LNCaP clone FGC (cell line): ENCODE measurements around the gene HPCAL1.

Source experiments
- DNase-seq: peaks from one replicate; pipeline ENCODE4 v3.0.0-alpha.2; 2011; ENCODE audit warnings: low read depth
- H3K4me3 ChIP-seq: 2 replicates; pipeline ENCODE4 v1.5.1; 2011; ENCODE audit warnings: mild to moderate bottlenecking, low read depth, low read length, control low read depth
- TF ChIP-seq, protein P1 (sequence below): IDR thresholded peaks from 2 replicates; pipeline ENCODE4 v1.5.1; 2012; ENCODE audit warnings: mild to moderate bottlenecking; ENCODE audit not compliant: control insufficient read depth, insufficient read depth; ENCODE audit errors: extremely low read depth

The HPCAL1 gene

DNA sequence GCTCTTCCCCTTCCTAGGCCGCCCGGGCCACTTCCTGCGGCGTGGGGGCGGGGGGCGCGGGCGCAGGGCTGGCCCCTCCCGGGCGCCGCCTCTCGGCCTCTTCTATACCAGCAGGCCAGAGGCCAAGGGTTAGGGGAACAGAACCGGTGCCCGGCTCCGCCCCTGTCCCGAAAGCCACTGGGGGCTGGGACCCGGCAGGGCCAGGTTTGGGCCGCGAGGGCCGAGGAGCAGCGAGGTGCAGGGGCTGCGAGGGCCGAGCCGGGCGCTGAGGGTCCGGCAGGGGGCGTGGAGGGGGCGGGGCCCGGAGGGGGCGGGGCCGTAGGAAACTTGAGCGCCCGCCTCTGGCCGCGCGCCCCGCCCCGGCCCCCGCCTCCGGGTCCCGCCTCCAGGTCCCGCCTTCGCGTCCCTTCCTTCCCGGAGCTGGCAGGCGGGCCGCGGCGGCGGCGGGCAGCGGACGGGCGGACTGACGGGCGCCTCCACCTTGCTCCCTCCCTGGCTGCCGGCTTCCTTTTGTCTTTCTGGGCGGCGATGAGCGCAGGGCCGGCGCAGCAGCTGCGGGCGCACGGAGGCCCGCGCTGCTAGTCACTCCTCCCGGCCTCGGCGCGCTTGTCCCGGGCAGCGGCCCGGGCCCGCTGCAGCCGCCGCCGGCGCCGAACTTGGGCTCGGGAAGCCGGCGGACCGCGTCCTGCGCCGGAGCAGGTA, at the start of gene HPCAL1:
TSS of gene HPCAL1 (plus strand) at position 426 of the 702 bp plus-strand sequence. CDS start 116,854 bp downstream, outside the sequence.
- TF ChIP-seq, protein P1, sequence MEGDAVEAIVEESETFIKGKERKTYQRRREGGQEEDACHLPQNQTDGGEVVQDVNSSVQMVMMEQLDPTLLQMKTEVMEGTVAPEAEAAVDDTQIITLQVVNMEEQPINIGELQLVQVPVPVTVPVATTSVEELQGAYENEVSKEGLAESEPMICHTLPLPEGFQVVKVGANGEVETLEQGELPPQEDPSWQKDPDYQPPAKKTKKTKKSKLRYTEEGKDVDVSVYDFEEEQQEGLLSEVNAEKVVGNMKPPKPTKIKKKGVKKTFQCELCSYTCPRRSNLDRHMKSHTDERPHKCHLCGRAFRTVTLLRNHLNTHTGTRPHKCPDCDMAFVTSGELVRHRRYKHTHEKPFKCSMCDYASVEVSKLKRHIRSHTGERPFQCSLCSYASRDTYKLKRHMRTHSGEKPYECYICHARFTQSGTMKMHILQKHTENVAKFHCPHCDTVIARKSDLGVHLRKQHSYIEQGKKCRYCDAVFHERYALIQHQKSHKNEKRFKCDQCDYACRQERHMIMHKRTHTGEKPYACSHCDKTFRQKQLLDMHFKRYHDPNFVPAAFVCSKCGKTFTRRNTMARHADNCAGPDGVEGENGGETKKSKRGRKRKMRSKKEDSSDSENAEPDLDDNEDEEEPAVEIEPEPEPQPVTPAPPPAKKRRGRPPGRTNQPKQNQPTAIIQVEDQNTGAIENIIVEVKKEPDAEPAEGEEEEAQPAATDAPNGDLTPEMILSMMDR, result peak; percentile 31; the same call in 1 of the 2 replicates
- peak; percentile 38 for DNase-seq
- H3K4me3 ChIP-seq, result peak within 1 kb of the TSS; percentile 71

DNA sequence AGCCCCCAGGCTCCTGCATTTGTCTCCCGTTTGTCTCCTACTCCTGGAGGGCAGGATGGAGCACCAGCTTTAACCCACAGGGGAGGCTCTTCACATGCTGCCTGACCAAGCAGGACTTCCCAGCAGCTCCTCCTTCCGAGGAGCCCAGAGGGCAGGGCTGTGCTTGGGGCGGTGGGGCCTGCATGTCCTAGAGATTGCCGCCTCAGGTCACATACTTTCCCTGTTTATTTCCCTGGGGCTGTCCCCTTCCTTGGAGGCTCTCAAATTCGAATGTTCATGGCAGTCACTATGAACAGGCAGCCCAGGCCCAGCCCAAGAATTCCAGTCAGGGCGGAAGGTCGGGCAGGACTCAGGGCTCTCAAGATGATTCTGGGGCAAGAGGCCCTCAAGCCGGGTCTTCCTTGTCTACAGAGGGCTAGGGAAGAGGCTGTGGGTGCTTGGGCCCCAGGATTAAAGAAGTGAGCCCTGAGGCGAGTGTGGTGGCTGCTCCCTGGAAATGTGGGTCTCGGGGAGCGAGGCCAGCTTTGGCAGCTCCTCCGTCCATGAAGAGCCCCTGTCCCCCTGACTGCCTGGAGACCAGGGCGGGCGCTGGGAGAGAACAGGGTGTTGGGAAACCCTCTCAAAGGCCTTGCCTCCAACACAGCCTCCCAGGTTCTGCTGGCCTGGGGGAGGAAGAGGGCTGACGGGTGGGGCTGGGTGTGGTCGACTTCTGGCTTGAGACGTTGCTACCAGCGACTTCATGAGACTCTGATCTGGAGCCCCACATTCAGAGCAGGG, 48.9 kb upstream of the HPCAL1 start:
- H3K4me3 ChIP-seq, result no peak overlapping the region
- TF ChIP-seq, protein P1, result no peak
- no peak for DNase-seq

DNA sequence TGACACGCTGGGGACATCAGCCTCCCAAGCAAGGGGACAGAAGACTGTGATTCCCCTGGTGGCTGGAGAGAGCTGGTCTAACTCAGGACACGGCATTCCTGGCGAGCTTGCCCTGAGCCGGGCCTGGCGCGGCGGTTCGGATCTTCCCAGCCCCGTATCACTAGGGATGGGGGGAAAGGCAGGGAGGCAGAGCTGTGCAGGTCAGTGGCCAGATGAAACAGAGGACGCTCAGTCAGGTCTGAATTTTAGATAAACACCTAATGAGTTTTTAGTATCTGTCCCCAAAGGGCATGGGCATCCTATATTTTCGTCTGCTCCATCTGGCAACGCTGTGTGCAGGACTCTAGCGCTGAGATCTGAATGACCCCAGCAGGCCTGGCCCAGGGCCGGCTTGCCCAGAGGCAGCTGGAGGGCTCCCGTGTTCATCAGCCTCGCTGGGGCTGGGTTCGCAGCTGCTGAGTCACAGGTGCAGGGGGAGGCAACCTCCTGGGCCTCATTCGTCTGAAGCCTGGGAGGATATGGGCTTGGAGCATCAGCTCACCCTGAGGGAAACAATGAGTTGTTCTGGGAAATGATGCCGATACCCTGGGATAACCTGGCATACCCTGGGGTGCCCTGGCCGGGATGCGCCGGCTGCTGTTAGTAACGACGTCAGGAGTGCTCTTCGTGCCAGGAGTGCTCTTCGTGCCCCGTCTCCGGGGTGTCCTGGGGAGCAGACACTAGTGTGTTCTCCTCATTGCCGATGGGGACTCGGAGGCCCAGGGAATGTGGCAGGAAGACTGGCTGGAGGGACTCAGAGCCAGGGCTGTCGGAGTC, 48.1 kb upstream of the HPCAL1 start:
- DNase-seq, result no peak
- TF ChIP-seq, protein P1, result no peak
- H3K4me3 ChIP-seq, result no peak overlapping the region

DNA sequence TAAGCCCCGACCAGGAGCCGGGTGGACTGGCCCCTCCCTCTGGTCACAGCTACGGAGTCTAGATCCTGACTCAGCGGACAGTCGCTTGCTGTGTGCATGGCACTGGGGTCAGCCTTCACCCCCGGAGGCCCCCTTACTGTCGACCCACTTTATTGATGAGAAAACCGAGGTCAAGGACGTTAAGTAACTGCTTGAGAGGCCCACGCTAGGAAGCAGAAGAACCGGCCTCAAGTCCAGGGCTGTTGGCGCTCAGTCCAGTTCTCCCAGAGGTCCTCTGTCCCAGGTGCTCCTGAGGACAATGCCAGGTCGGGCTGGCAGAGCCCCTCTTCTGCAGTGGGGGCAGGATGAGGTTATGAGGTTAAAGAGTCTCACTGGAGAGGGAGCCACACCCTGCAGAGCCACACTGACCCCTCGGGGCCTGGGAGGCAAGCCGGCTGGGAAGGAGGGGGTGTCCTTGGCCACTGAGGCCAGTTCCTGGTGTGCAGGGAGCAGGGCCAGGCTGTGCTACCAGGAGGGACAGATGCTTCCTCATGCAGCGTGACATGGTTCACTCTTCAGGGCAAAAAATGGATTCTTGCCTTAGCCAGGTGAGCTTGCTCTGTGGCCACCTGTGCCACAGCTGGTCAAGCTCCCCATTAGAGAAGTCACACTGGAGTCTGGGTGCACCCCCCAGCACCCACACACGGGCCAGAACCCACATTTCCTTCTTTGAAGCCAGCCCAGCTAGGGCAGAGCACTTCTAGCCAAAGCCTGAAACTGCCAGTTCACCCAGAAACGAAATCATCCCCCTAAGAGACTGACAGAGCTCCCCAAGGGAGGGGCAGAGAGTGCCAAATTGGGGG, 47.3 kb upstream of the HPCAL1 start:
- TF ChIP-seq, protein P1, result no peak
- DNase-seq, result no peak

DNA sequence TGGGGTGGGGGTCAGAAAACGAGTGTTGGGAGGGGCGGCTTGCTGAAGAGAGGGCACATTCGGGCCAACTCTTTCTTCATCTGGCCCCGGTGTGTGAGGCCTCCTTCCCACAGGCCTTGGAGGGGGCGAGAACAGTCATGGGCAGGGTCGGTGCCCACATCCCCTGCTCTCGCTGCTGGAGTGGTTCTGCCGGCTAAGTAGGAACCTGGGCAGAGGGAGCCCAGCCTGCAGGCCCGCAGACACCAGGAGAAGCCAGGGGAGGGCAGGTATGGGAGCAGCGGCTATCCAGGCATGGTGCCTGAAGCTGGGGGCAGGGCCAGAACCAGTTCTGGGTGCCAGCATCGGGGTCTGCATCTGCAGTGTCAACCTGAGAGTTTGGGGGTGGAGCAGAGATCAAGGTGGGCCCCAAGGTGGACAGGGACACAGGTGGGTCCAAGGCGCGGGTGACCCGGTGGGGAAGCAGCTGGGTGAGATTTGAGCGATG, 46.6 kb upstream of the HPCAL1 start:
- no peak overlapping the region for H3K4me3 ChIP-seq
- no peak for DNase-seq
- TF ChIP-seq, protein P1, result no peak

More for the DNA sequence above, 47.3 kb upstream of the HPCAL1 start:
- H3K4me3 ChIP-seq, result no peak overlapping the region

DNA sequence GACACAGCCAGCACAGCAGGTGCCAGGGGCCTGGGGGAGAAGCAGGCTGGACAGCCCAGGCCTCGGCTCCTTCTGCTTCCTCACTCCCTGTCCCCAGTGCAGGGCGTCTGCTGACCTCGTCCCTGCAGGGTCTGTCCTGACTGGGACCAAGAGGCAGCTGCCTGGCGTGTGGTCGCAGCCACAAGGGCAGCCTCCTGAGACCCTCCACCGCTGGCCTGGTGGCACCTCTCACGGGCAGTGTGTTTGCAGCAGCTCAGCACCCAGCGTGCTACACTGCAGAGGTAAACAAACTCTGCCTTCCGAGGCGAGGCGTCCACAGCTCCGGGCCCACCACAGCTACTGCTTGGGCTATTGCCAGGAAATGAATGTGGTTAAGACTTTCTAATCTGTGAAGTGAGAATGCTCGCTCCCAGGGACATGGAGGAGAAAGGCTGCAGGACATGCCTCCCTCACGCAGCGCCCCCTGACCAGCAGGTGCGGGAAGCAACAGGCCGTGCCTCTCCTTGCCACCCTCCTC, 46.1 kb upstream of the HPCAL1 start:
- no peak overlapping the region for H3K4me3 ChIP-seq
- TF ChIP-seq, protein P1, result no peak
- DNase-seq, result no peak
